H1 (cell line): Measurements from ENCODE around the gene FREM2. TPM values are rescaled to one million over a fixed set of nuclear protein-coding genes. Genes with fewer than 3 reads are reported as not detected.

Experiments used
- CTCF ChIA-PET: fragments of 300-600 bp; sonication (Branson Sonifier 250); formaldehyde crosslinking; loops from one replicate; lab custom pipeline; 2021; ENCODE audit not compliant: partially characterized antibody; lab: Charles Lee
- POLR2A ChIA-PET: fragments of 300-600 bp; sonication (Branson Sonifier 250); formaldehyde crosslinking; loops from one replicate; lab custom pipeline; 2021; ENCODE audit warnings: inconsistent platforms; ENCODE audit not compliant: partially characterized antibody; lab: Charles Lee
- DNase-seq, 2 experiments: peaks; one replicate each; pipeline versions ENCODE4 v3.0.0 to v3.0.0-alpha.2; 2010 to 2022; ENCODE audit warnings: low spot score in 2 of 2, low read depth in 1 of 2, mixed read lengths in 1 of 2
- FAIRE-seq: peaks from 2 replicates; lab custom pipeline; 2011; peaks lifted over from hg19 to GRCh38; lab: Jason Lieb, UNC
- H2AFZ ChIP-seq: 2 replicates; pipeline ENCODE4 v1.8.1; 2012; ENCODE audit warnings: low read length, inconsistent platforms
- H2AK5ac ChIP-seq: 2 replicates; pipeline ENCODE4 v1.6.1; 2013; ENCODE audit warnings: low read depth, low read length
- H2BK120ac ChIP-seq: replicated peaks from 2 replicates; pipeline ENCODE3; 2013; ENCODE audit warnings: low read depth, low read length, inconsistent platforms
- H2BK12ac ChIP-seq: 2 replicates; pipeline ENCODE4 v1.6.1; 2013; ENCODE audit warnings: low read depth, low read length
- H2BK15ac ChIP-seq: 2 replicates; pipeline ENCODE4 v1.6.1; 2013; ENCODE audit warnings: low read length
- H2BK20ac ChIP-seq: 2 replicates; pipeline ENCODE4 v1.6.1; 2013; ENCODE audit warnings: low read length
- H2BK5ac ChIP-seq: 2 replicates; pipeline ENCODE4 v1.6.1; 2013; ENCODE audit warnings: low read depth, low read length
- H3K14ac ChIP-seq: 2 replicates; pipeline ENCODE4 v1.6.1; 2013; ENCODE audit warnings: inconsistent platforms; ENCODE audit not compliant: insufficient read length
- H3K18ac ChIP-seq: 2 replicates; pipeline ENCODE4 v1.6.1; 2013; ENCODE audit warnings: low read length; ENCODE audit errors: extremely low read depth
- H3K23ac ChIP-seq: 2 replicates; pipeline ENCODE4 v1.6.1; 2013; ENCODE audit warnings: inconsistent platforms; ENCODE audit not compliant: insufficient read length
- H3K23me2 ChIP-seq: 2 replicates; pipeline ENCODE4 v1.6.1; 2013; ENCODE audit warnings: low read depth, low read length
- H3K27ac ChIP-seq: 2 replicates; pipeline ENCODE4 v1.6.1; 2011; ENCODE audit warnings: low read depth, low read length, inconsistent platforms
- H3K27me3 ChIP-seq, 4 experiments: replicated peaks in 1 of 4; 1 replicate in 1 of 4; 2 replicates in 3 of 4; pipeline versions ENCODE4 v1.6.1 to v1.8.1; 2011 to 2013; ENCODE audit warnings: low read length in 3 of 4, mild to moderate bottlenecking in 3 of 4, inconsistent platforms in 2 of 4, mixed read lengths in 2 of 4, moderate library complexity in 1 of 4; ENCODE audit not compliant: control insufficient read depth in 3 of 4, insufficient read depth in 3 of 4; ENCODE audit errors: extremely low read depth in 1 of 4
- H3K36me3 ChIP-seq, 4 experiments: 2 replicates each; pipeline versions ENCODE4 v1.6.1 to v1.8.1; 2011 to 2013; ENCODE audit warnings: mild to moderate bottlenecking in 4 of 4, low read length in 3 of 4, moderate library complexity in 2 of 4, control low read depth in 1 of 4, inconsistent platforms in 1 of 4; ENCODE audit not compliant: insufficient read depth in 4 of 4, control insufficient read depth in 2 of 4
- H3K4ac ChIP-seq: replicated peaks from 2 replicates; pipeline ENCODE3; 2013; ENCODE audit warnings: low read length, low read depth, mixed read lengths, inconsistent platforms; ENCODE audit not compliant: insufficient read length
- H3K4me1 ChIP-seq, 4 experiments: replicated peaks in 1 of 4; 1 replicate in 1 of 4; 2 replicates in 3 of 4; pipeline versions ENCODE4 v1.6.1 to v1.8.1; 2011 to 2013; ENCODE audit warnings: low read length in 3 of 4, inconsistent platforms in 2 of 4, mixed read lengths in 1 of 4; ENCODE audit not compliant: insufficient read depth in 4 of 4, control insufficient read depth in 3 of 4
- H3K4me2 ChIP-seq, 2 experiments: 2 replicates each; pipeline versions ENCODE4 v1.6.1 to v1.8.1; 2011 to 2013; ENCODE audit warnings: low read depth in 2 of 2, low read length in 2 of 2, control low read depth in 1 of 2, inconsistent platforms in 1 of 2, mild to moderate bottlenecking in 1 of 2; ENCODE audit not compliant: insufficient read depth in 1 of 2
- H3K4me3 ChIP-seq, 4 experiments: fragments of 200-600, 300-600 bp in 1 of 4; sonication (generic), shearing (Covaris generic), sonication (Bioruptor Twin) in 1 of 4; 2 replicates each; pipeline versions ENCODE4 v1.5.1 to v1.8.1; 2011 to 2016; ENCODE audit warnings: low read length in 4 of 4, low read depth in 3 of 4, control low read depth in 2 of 4, inconsistent platforms in 2 of 4, mild to moderate bottlenecking in 2 of 4, mixed read lengths in 1 of 4, moderate library complexity in 1 of 4; ENCODE audit not compliant: insufficient read depth in 2 of 4; ENCODE audit errors: extremely low read depth in 1 of 4
- H3K56ac ChIP-seq: replicated peaks from 2 replicates; pipeline ENCODE3; 2013; ENCODE audit warnings: low read depth, mild to moderate bottlenecking, mixed read lengths, low read length, inconsistent platforms; ENCODE audit not compliant: insufficient read length
- H3K79me1 ChIP-seq: 2 replicates; pipeline ENCODE4 v1.6.1; 2013; ENCODE audit warnings: low read depth, low read length, control low read depth
- H3K79me2 ChIP-seq, 2 experiments: 2 replicates each; pipeline versions ENCODE4 v1.6.1 to v1.8.1; 2012 to 2013; ENCODE audit warnings: low read length in 2 of 2, mild to moderate bottlenecking in 2 of 2, inconsistent platforms in 1 of 2; ENCODE audit not compliant: insufficient read depth in 2 of 2, control insufficient read depth in 1 of 2
- H3K9ac ChIP-seq, 4 experiments: replicated peaks in 1 of 4; 1 replicate in 1 of 4; 2 replicates in 3 of 4; pipeline versions ENCODE4 v1.6.1 to v1.8.1; 2011 to 2013; ENCODE audit warnings: low read depth in 3 of 4, low read length in 3 of 4, control low read depth in 2 of 4, mild to moderate bottlenecking in 2 of 4, moderate library complexity in 2 of 4, inconsistent platforms in 1 of 4; ENCODE audit errors: extremely low read depth in 1 of 4
- H3K9me3 ChIP-seq, 2 experiments: 2 replicates each; pipeline versions ENCODE4 v1.6.1 to v1.8.1; 2012 to 2013; ENCODE audit warnings: mild to moderate bottlenecking in 2 of 2, moderate library complexity in 2 of 2, control low read depth in 1 of 2, inconsistent platforms in 1 of 2, low read depth in 1 of 2, low read length in 1 of 2, mixed read lengths in 1 of 2; ENCODE audit not compliant: insufficient read depth in 2 of 2
- H4K20me1 ChIP-seq, 2 experiments: replicated peaks in 1 of 2; 2 replicates each; pipeline versions ENCODE3 to v1.8.1; 2011 to 2013; ENCODE audit warnings: inconsistent platforms in 2 of 2, low read length in 2 of 2, mild to moderate bottlenecking in 1 of 2; ENCODE audit not compliant: insufficient read depth in 2 of 2, control insufficient read depth in 1 of 2
- H4K5ac ChIP-seq: 2 replicates; pipeline ENCODE4 v1.6.1; 2013; ENCODE audit warnings: low read length, low read depth, mixed read lengths, inconsistent platforms; ENCODE audit not compliant: insufficient read length
- H4K8ac ChIP-seq: 2 replicates; pipeline ENCODE4 v1.8.0; 2013; ENCODE audit warnings: mild to moderate bottlenecking, moderate library complexity, low read length, inconsistent platforms; ENCODE audit not compliant: insufficient read depth; ENCODE audit errors: extremely low read depth
- H4K91ac ChIP-seq: replicated peaks from 2 replicates; pipeline ENCODE3; 2013; ENCODE audit warnings: low read length, mixed read lengths, inconsistent platforms; ENCODE audit not compliant: insufficient read length
- ASH2L ChIP-seq: fragments of 200-600, 300-600 bp; sonication (generic); IDR thresholded peaks from one replicate; pipeline ENCODE4 v1.7.1; 2017; ENCODE audit warnings: low read length
- CREB1 ChIP-seq: IDR thresholded peaks from 2 replicates; pipeline ENCODE4 v1.6.1; 2012; ENCODE audit warnings: inconsistent platforms
- CTBP2 ChIP-seq: IDR thresholded peaks from 2 replicates; pipeline ENCODE4 v1.7.0; 2011; ENCODE audit warnings: borderline replicate concordance, mild to moderate bottlenecking, moderate library complexity, mixed read lengths, low read length; ENCODE audit not compliant: insufficient read depth, insufficient read length
- FOSL1 ChIP-seq: IDR thresholded peaks from 2 replicates; pipeline ENCODE4 v1.6.1; 2011; ENCODE audit warnings: mild to moderate bottlenecking, low read depth, low read length, moderate library complexity; ENCODE audit not compliant: insufficient read depth
- SAP30 ChIP-seq: fragments of 300-600 bp; sonication (generic); IDR thresholded peaks from 2 replicates; pipeline ENCODE4 v1.7.1; 2012; ENCODE audit warnings: low read length, moderate library complexity, mild to moderate bottlenecking, inconsistent platforms; ENCODE audit not compliant: insufficient read depth, insufficient replicate concordance
- WGBS, 2 experiments: shearing (Covaris generic) in 1 of 2; methylation state at CpG; one replicate each; pipeline versions ENCODE4 v1.1.6 to v1.1.7; 2013 to 2015; ENCODE audit warnings: low lambda C conversion rate in 2 of 2, mixed read lengths in 2 of 2, inconsistent platforms in 1 of 2, low coverage in 1 of 2, missing lambda C conversion rate in 1 of 2; ENCODE audit not compliant: insufficient replicate concordance in 2 of 2, insufficient coverage in 1 of 2, insufficient read length in 1 of 2; ENCODE audit errors: extremely low coverage in 1 of 2, missing lambda C conversion rate in 1 of 2; 5-methylcytosine and 5-hydroxymethylcytosine counted together
- polyA plus RNA-seq, 7 experiments: library from polyadenylated mRNA; depleted of rRNA in 3 of 7; stranded (reverse) in 5 of 7; unstranded in 2 of 7; fragments of >200 nt in 5 of 7; fragments of 200-250 nt in 2 of 7; gene quantifications; 1 replicate in 5 of 7; 2 replicates in 1 of 7; 4 replicates in 1 of 7; pipeline versions ENCODE4 v1.2.1 to v1.2.3, GENCODE V29; 2011 to 2013; ENCODE audit warnings: missing spikeins in 2 of 7, mixed read lengths in 2 of 7
- total RNA-seq: library from RNA; stranded (reverse); fragmentation: NEBNext Ultra II Directional; extraction: Animal tissue kit (Norgen Biotek cat#: 25700); gene quantifications from 2 replicates; pipeline ENCODE4 v1.2.1, GENCODE V29; 2021

The FREM2 gene
- total and polyA plus RNA-seq, 2 of the 8 experiments (the other 6 are each of a cell fraction or from before 2014, with no cell fraction given) = 11.6 to 22.8 TPM

GRCh38 chr13:38671980-38672379 lies 14.9 kb upstream of the FREM2 start:
- Histone ChIP-seq H4K5ac (no peak overlapping the region), H3K4me2 (no peak overlapping the region), H4K91ac (no peak overlapping the region), H4K8ac (no peak overlapping the region), H3K14ac (no peak overlapping the region), H3K4me3 (no peak overlapping the region), H3K9ac (no peak overlapping the region), H2BK120ac (no peak overlapping the region), H3K36me3 (no peaks in the 10 kb centered on the region), H2BK15ac (no peak overlapping the region), H3K79me1 (no peaks in the 10 kb centered on the region), H3K27me3 (no peaks in the 10 kb centered on the region), H3K18ac (no peak overlapping the region), H3K4me1 (peaks cover 0 to 2% (median 0%) of the 10 kb centered on the region in 4 experiments; a peak in 1 of 7 replicates), H3K23ac (no peak overlapping the region), H3K4ac (no peak overlapping the region), H3K23me2 (no peaks in the 10 kb centered on the region), H2AK5ac (no peak overlapping the region), H2BK20ac (no peak overlapping the region), H3K27ac (no peak overlapping the region), H2AFZ (no peak overlapping the region), H4K20me1 (no peaks in the 10 kb centered on the region), H3K56ac (no peak overlapping the region), H3K79me2 (no peaks in the 10 kb centered on the region), H2BK5ac (no peak overlapping the region), H3K9me3 (no peaks in the 10 kb centered on the region), H2BK12ac (no peak overlapping the region)
- no peak for DNase-seq
- no peak for FAIRE-seq
- POLR2A ChIA-PET = interaction anchor here (1.2 kb wide), 1 partner anchor 15 kb away, joined by 3 read pairs; the partner anchor contains the start of gene FREM2
- 86% methylated on average over 2 of the region's 2 CpGs; no CpG with 5 or more reads in 1 of the 2 experiments for WGBS, 2 experiments
- TF ChIP-seq CTBP2 (no peak), SAP30 (no peak), ASH2L (no peak), FOSL1 (no peak), CREB1 (no peak)
- CTCF ChIA-PET = interaction anchor here (1.0 to 2.0 kb wide), 3 partner anchors 10 to 14 kb away, joined by 3 to 5 read pairs (median 3); no protein-coding TSS in a partner anchor
